Liver (tissue), 9 donors: ENCODE results near the gene ADISSP. TPM values are rescaled to one million over a fixed set of nuclear protein-coding genes. Genes with fewer than 3 reads are reported as not detected.

Experiments used
- DNase-seq: peaks from one replicate; pipeline ENCODE4 v3.0.0-alpha.2; 2017; ENCODE audit warnings: low spot score
- H3K27ac ChIP-seq, 2 donors: one replicate each; pipeline ENCODE4 v1.7.0; 2013; ENCODE audit warnings: inconsistent platforms in 2 of 2, low read length in 2 of 2, control low read depth in 1 of 2, low read depth in 1 of 2, mild to moderate bottlenecking in 1 of 2
- H3K27me3 ChIP-seq, 4 donors: one replicate each; pipeline versions ENCODE4 v1.6.1 to v1.7.0; 2013; ENCODE audit warnings: low read length in 3 of 4, inconsistent platforms in 1 of 4, mild to moderate bottlenecking in 1 of 4, moderate library complexity in 1 of 4; ENCODE audit not compliant: control insufficient read depth in 4 of 4, insufficient read depth in 4 of 4
- H3K36me3 ChIP-seq, 4 donors: one replicate each; pipeline versions ENCODE4 v1.6.1 to v1.7.0; 2013; ENCODE audit warnings: low read length in 3 of 4, mild to moderate bottlenecking in 3 of 4, low read depth in 1 of 4, moderate library complexity in 1 of 4; ENCODE audit not compliant: control insufficient read depth in 4 of 4, insufficient read depth in 3 of 4
- H3K4me1 ChIP-seq, 4 donors: one replicate each; pipeline versions ENCODE4 v1.6.1 to v1.7.0; 2013; ENCODE audit warnings: low read length in 3 of 4, mild to moderate bottlenecking in 3 of 4, moderate library complexity in 1 of 4; ENCODE audit not compliant: control insufficient read depth in 4 of 4, insufficient read depth in 4 of 4
- H3K4me3 ChIP-seq, 3 donors: one replicate each; pipeline versions ENCODE4 v1.6.1 to v1.7.0; 2013; ENCODE audit warnings: low read length in 3 of 3, control low read depth in 1 of 3, low read depth in 1 of 3, mild to moderate bottlenecking in 1 of 3
- H3K9ac ChIP-seq, 2 donors: one replicate each; pipeline ENCODE4 v1.7.0; 2013; ENCODE audit warnings: low read length in 2 of 2, mild to moderate bottlenecking in 2 of 2, moderate library complexity in 2 of 2, control low read depth in 1 of 2, low read depth in 1 of 2
- H3K9me3 ChIP-seq, 4 donors: one replicate each; pipeline versions ENCODE4 v1.6.1 to v1.7.0; 2013; ENCODE audit warnings: low read length in 3 of 4; ENCODE audit not compliant: control insufficient read depth in 4 of 4
- CTCF ChIP-seq: fragments of 150-350 bp; IDR thresholded peaks from 2 replicates; pipeline ENCODE4 v1.5.1; 2017; ENCODE audit warnings: improper control_type of control experiment, low read depth, low read length; ENCODE audit not compliant: missing input control
- EGR1 ChIP-seq, 2 donors: IDR thresholded peaks; 2 replicates each; pipeline ENCODE4 v1.6.1; 2016 to 2018; ENCODE audit warnings: antibody characterized with exemption in 2 of 2, low read depth in 2 of 2
- FOXA1 ChIP-seq: IDR thresholded peaks from 2 replicates; pipeline ENCODE4 v1.6.1; 2016; ENCODE audit warnings: antibody characterized with exemption
- FOXA2 ChIP-seq: IDR thresholded peaks from 2 replicates; pipeline ENCODE4 v1.6.1; 2016; ENCODE audit warnings: antibody characterized with exemption
- GABPA ChIP-seq, 2 donors: IDR thresholded peaks in 1 of 2; conservative IDR thresholded peaks in 1 of 2; 2 replicates each; pipeline ENCODE4 v1.6.1; 2016; ENCODE audit warnings: antibody characterized with exemption in 2 of 2, mild to moderate bottlenecking in 1 of 2, moderate library complexity in 1 of 2
- HNF4A ChIP-seq, 2 donors: conservative IDR thresholded peaks; 2 replicates each; pipeline ENCODE4 v1.6.1; 2016; ENCODE audit warnings: antibody characterized with exemption in 2 of 2, mild to moderate bottlenecking in 2 of 2
- HNF4G ChIP-seq: IDR thresholded peaks from 2 replicates; pipeline ENCODE4 v1.6.1; 2016; ENCODE audit warnings: antibody characterized with exemption
- JUND ChIP-seq, 2 donors: IDR thresholded peaks; 2 replicates each; pipeline ENCODE4 v1.6.1; 2016; ENCODE audit warnings: antibody characterized with exemption in 2 of 2
- NR2F2 ChIP-seq: IDR thresholded peaks from 2 replicates; pipeline ENCODE4 v1.6.1; 2016; ENCODE audit warnings: antibody characterized with exemption
- RAD21 ChIP-seq, 2 donors: IDR thresholded peaks; 2 replicates each; pipeline ENCODE4 v1.6.1; 2016; ENCODE audit warnings: antibody characterized with exemption in 2 of 2, mild to moderate bottlenecking in 2 of 2
- REST ChIP-seq: IDR thresholded peaks from 2 replicates; pipeline ENCODE4 v1.6.1; 2016; ENCODE audit warnings: antibody characterized with exemption, mild to moderate bottlenecking
- RXRA ChIP-seq, 2 donors: IDR thresholded peaks; 2 replicates each; pipeline ENCODE4 v1.6.1; 2017 to 2018; ENCODE audit warnings: antibody characterized with exemption in 2 of 2, mild to moderate bottlenecking in 1 of 2
- YY1 ChIP-seq: IDR thresholded peaks from 2 replicates; pipeline ENCODE4 v1.6.1; 2016; ENCODE audit warnings: antibody characterized with exemption, mild to moderate bottlenecking
- ZBTB33 ChIP-seq: IDR thresholded peaks from 2 replicates; pipeline ENCODE4 v1.6.1; 2016; ENCODE audit warnings: antibody characterized with exemption
- WGBS: extraction: QIAGEN DNeasy Blood & Tissue Kit; methylation state at CpG from one replicate; pipeline ENCODE4 v1.1.7; 2013; 5-methylcytosine and 5-hydroxymethylcytosine counted together
- polyA plus RNA-seq, 2 donors: library from polyadenylated mRNA; stranded (reverse) in 1 of 2; unstranded in 1 of 2; fragments of 200-250 nt in 1 of 2; fragments of >200 nt in 1 of 2; fragmentation: Nextera tagmentation in 1 of 2; extraction: Ambion mirVana in 1 of 2; gene quantifications; one replicate each; pipeline versions ENCODE4 v1.2.1 to v1.2.3, GENCODE V29; 2013 to 2015
- total RNA-seq, 2 donors: library from RNA; depleted of rRNA; stranded (reverse); fragments of >200 nt; gene quantifications; one replicate each; pipeline ENCODE4 v1.2.3, GENCODE V29; 2014
- TF ChIP-seq, protein P1 (sequence below): IDR thresholded peaks from 2 replicates; pipeline ENCODE4 v1.6.1; 2016; ENCODE audit warnings: antibody characterized with exemption
- TF ChIP-seq, protein P2 (sequence below): IDR thresholded peaks from 2 replicates; pipeline ENCODE4 v1.6.1; 2016; ENCODE audit warnings: antibody characterized with exemption
- donor health status: healthy.
- donor health status: healthy.
- donor health status: healthy.
- donor health status: healthy.
- donor health status: healthy.

ADISSP gene
- total and polyA plus RNA-seq, 4 donors, result 3.8 to 27.3 (median 10.4) TPM

DNA sequence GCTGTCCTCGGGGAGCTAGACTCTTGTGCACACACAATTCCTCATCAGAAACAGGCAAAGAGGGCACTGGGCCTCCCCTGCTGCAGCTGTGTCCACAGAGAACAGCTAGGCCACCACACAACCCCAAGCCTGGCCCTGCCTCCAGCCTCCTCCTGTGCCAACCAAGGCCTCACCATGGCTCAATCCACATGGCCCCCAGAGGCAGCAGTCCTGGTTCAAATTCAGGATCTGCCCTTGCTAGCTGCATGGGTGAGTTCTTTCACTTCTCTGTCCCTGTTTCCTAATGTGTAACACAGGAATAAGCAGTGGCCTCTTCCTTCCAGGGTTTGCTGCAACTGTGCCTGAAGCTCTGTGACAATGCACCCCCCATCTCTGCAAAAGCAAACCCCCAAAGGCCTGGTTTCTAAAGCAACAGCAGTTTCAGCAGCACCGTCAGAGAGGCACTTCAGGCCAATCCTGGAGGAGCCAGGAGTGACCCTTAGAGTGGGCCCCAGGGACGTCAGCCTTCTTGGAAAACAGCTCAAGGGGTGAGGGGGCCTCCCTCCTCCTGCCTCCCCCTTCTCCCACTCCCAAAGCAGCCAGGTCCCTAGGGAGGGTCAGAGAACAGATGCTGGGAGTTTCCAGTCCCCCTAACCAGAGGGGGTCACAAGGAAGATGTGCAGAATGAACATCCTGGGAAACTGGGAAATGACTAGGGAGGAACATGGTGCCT is 2.2 kb downstream of the ADISSP start:
- no peaks in the 10 kb centered on the region for H3K9me3 ChIP-seq
- H3K4me1 ChIP-seq, result peaks cover 3 to 19% (median 14%) of the 10 kb centered on the region in 4 donors
- H3K27me3 ChIP-seq, result no peaks in the 10 kb centered on the region
- no peak overlapping the region for H3K27ac ChIP-seq
- H3K4me3 ChIP-seq, result no peak overlapping the region
- no peaks in the 10 kb centered on the region for H3K36me3 ChIP-seq
- WGBS, result 84% methylated on average over 3 of the region's 3 CpGs
- no peak for DNase-seq
- TF ChIP-seq NR2F2 (no peak), JUND (IDR thresholded peaks at IDR 0.05) (no peak), CTCF (no peak), REST (no peak), GABPA (IDR thresholded peaks at IDR 0.05 in 1 of 2, conservative IDR thresholded peaks at IDR 0.05 in 1 of 2) (no peak), HNF4A (conservative IDR thresholded peaks at IDR 0.05) (no peak), YY1 (no peak), FOXA2 (no peak), EGR1 (IDR thresholded peaks at IDR 0.05; ENCODE audit: low read depth in 2 of 2) (no peak), HNF4G (no peak), FOXA1 (no peak)
- TF ChIP-seq, protein P1, sequence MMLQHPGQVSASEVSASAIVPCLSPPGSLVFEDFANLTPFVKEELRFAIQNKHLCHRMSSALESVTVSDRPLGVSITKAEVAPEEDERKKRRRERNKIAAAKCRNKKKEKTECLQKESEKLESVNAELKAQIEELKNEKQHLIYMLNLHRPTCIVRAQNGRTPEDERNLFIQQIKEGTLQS, result no peak
- TF ChIP-seq, protein P2, sequence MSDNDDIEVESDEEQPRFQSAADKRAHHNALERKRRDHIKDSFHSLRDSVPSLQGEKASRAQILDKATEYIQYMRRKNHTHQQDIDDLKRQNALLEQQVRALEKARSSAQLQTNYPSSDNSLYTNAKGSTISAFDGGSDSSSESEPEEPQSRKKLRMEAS, result no peak
- H3K9ac ChIP-seq, result no peak overlapping the region

GRCh38 chr20:3764659-3765058 is 2.9 kb downstream of the ADISSP start:
- H3K36me3 ChIP-seq, result no peaks in the 10 kb centered on the region
- DNase-seq, result no peak
- WGBS, result 94% methylated on average over 3 of the region's 3 CpGs
- no peaks in the 10 kb centered on the region for H3K9me3 ChIP-seq
- H3K27ac ChIP-seq, result no peak overlapping the region
- H3K4me3 ChIP-seq, result no peak overlapping the region
- no peaks in the 10 kb centered on the region for H3K27me3 ChIP-seq
- peaks cover 3 to 19% (median 14%) of the 10 kb centered on the region in 4 donors for H3K4me1 ChIP-seq
- no peak overlapping the region for H3K9ac ChIP-seq
- TF ChIP-seq RAD21 (IDR thresholded peaks at IDR 0.05) (no peak), CTCF (no peak), ZBTB33 (no peak), RXRA (IDR thresholded peaks at IDR 0.05) (no peak), NR2F2 (no peak), YY1 (no peak), FOXA1 (no peak), HNF4G (no peak), JUND (IDR thresholded peaks at IDR 0.05) (no peak), GABPA (IDR thresholded peaks at IDR 0.05 in 1 of 2, conservative IDR thresholded peaks at IDR 0.05 in 1 of 2) (no peak)
- TF ChIP-seq, protein P2, result no peak
- TF ChIP-seq, protein P1, result no peak
